G401.6 (cell line): ENCODE data around the gene KIF1C.
"Not testable (repeated sequence)": the region's sequence is repeated elsewhere in the genome, so short reads cannot be mapped to it uniquely, and the experiment has no call there.

Experiments used
- FAIRE-seq: peaks from 2 replicates; lab custom pipeline; 2012; peaks lifted over from hg19 to GRCh38; lab: Jason Lieb, UNC

KIF1C gene

GRCh38 chr17:5045496-5045895 is 47.7 kb downstream of the KIF1C start:
- FAIRE-seq, result no peak

- no peak for FAIRE-seq
Measured at GRCh38 chr17:5047446-5047845, 49.7 kb downstream of the KIF1C start.

- FAIRE-seq, result no peak
Measured at GRCh38 chr17:5049314-5049841, 51.6 kb downstream of the KIF1C start.

- FAIRE-seq, result no peak
Measured at GRCh38 chr17:5050278-5050677, 52.5 kb downstream of the KIF1C start.

- FAIRE-seq, result no peak
Measured at GRCh38 chr17:5055543-5055942, 57.8 kb downstream of the KIF1C start.

- FAIRE-seq, result no peak
Measured at GRCh38 chr17:5065227-5065744, 67.5 kb downstream of the KIF1C start.

- FAIRE-seq, result no peak
Measured at GRCh38 chr17:5068236-5068635, 70.5 kb downstream of the KIF1C start.

- FAIRE-seq, result no peak
Measured at GRCh38 chr17:5069724-5070123, 72.0 kb downstream of the KIF1C start.

- not testable (repeated sequence) for FAIRE-seq
Measured at GRCh38 chr17:5075472-5075871, 77.7 kb downstream of the KIF1C start.

- not testable (repeated sequence) for FAIRE-seq
Measured at GRCh38 chr17:5077275-5077674, 79.5 kb downstream of the KIF1C start.

- FAIRE-seq, result no peak
Measured at GRCh38 chr17:5077781-5078105, 80.0 kb downstream of the KIF1C start.
